ENCODE results near the gene NFIC. TPM values are rescaled to one million over a fixed set of nuclear protein-coding genes. Genes with fewer than 3 reads are reported as not detected.

The NFIC gene
- total RNA-seq, 1 experiment from 2014 or later, result 75.6 TPM

- no peaks in the 10 kb centered on the region for H3K9me3 ChIP-seq (ENCODE audit: insufficient read depth, low read depth)
- H2AFZ ChIP-seq, result peak overlapping the region; percentile 79
- H3K36me3 ChIP-seq (ENCODE audit: low read depth), result no peaks in the 10 kb centered on the region
- intact Hi-C loops (cut with micrococcal nuclease; ENCODE audit: unreplicated experiment), result no loop called here
- no peaks in the 10 kb centered on the region for H4K20me1 ChIP-seq (ENCODE audit: insufficient read depth)
- H3K4me2 ChIP-seq, result peak overlapping the region; percentile 80
- TF ChIP-seq EZH2 (IDR thresholded peaks at IDR 0.05; ENCODE audit: low read depth), result no peak
- TF ChIP-seq CTCF (conservative IDR thresholded peaks at IDR 0.05), result no peak
- H3K4me1 ChIP-seq (replicated peaks; ENCODE audit: insufficient read depth), result no peaks in the 10 kb centered on the region
- H3K27ac ChIP-seq, result no peak overlapping the region
- H3K9me2 ChIP-seq (ENCODE audit: insufficient read depth), result no peaks in the 10 kb centered on the region
- POLR2A ChIA-PET (ENCODE audit: unreplicated experiment), result no interaction called here
- no peaks in the 10 kb centered on the region for H3K79me2 ChIP-seq (ENCODE audit: low read depth)
- CTCF ChIA-PET, result no interaction called here
- peak overlapping the region; percentile 52; the same call in 1 of the 2 replicates for H3K4me3 ChIP-seq
- no TSS peak for BruUV-seq (replicated peaks)
- DNase-seq, result no peak
- H3K27me3 ChIP-seq (ENCODE audit: insufficient read depth, low read depth), result no peaks in the 10 kb centered on the region
- H3F3A ChIP-seq (ENCODE audit: insufficient read depth, low read depth), result peaks cover 10% of the 10 kb centered on the region; the same call in 1 of the 2 replicates
Measured at GRCh38 chr19:3358689-3359014, 7.7 kb upstream of the NFIC start.

GRCh38 chr19:3359015-3359918 lies 7.1 kb upstream of the NFIC start:
- H3K4me1 ChIP-seq (replicated peaks; ENCODE audit: insufficient read depth), result no peaks in the 10 kb centered on the region
- POLR2A ChIA-PET (ENCODE audit: unreplicated experiment), result no interaction called here
- H3K4me3 ChIP-seq, result peak overlapping the region; percentile 56; the same call in 1 of the 2 replicates
- H3K9me2 ChIP-seq (ENCODE audit: insufficient read depth), result no peaks in the 10 kb centered on the region
- no peak overlapping the region for H3K27ac ChIP-seq
- H4K20me1 ChIP-seq (ENCODE audit: insufficient read depth), result no peaks in the 10 kb centered on the region
- BruUV-seq (replicated peaks), result no TSS peak
- H3K36me3 ChIP-seq (ENCODE audit: low read depth), result no peaks in the 10 kb centered on the region
- CTCF ChIA-PET, result no interaction called here
- peak overlapping the region; percentile 80 for H3K4me2 ChIP-seq
- no peak for TF ChIP-seq CTCF (conservative IDR thresholded peaks at IDR 0.05)
- no peak for TF ChIP-seq EZH2 (IDR thresholded peaks at IDR 0.05; ENCODE audit: low read depth)
- intact Hi-C loops (cut with micrococcal nuclease; ENCODE audit: unreplicated experiment), result no loop called here
- H3F3A ChIP-seq (ENCODE audit: insufficient read depth, low read depth), result peaks cover 10% of the 10 kb centered on the region; the same call in 1 of the 2 replicates
- DNase-seq, result peak in 1 of 2 experiments; percentile 37
- no peaks in the 10 kb centered on the region for H3K9me3 ChIP-seq (ENCODE audit: insufficient read depth, low read depth)
- H3K79me2 ChIP-seq (ENCODE audit: low read depth), result no peaks in the 10 kb centered on the region
- H2AFZ ChIP-seq, result peak overlapping the region; percentile 79
- no peaks in the 10 kb centered on the region for H3K27me3 ChIP-seq (ENCODE audit: insufficient read depth, low read depth)

GRCh38 chr19:3359919-3360420 lies 6.4 kb upstream of the NFIC start:
- Histone ChIP-seq H3K79me2 (ENCODE audit: low read depth) (no peaks in the 10 kb centered on the region), H3K4me2 (peak overlapping the region; percentile 76), H4K20me1 (ENCODE audit: insufficient read depth) (no peaks in the 10 kb centered on the region), H3K9me3 (ENCODE audit: insufficient read depth, low read depth) (no peaks in the 10 kb centered on the region), H3K4me1 (replicated peaks; ENCODE audit: insufficient read depth) (no peaks in the 10 kb centered on the region), H3K36me3 (ENCODE audit: low read depth) (no peaks in the 10 kb centered on the region), H3K9me2 (ENCODE audit: insufficient read depth) (no peaks in the 10 kb centered on the region), H3F3A (ENCODE audit: insufficient read depth, low read depth) (peaks cover 10% of the 10 kb centered on the region; the same call in 1 of the 2 replicates), H3K27me3 (ENCODE audit: insufficient read depth, low read depth) (no peaks in the 10 kb centered on the region), H2AFZ (no peak overlapping the region), H3K4me3 (peak overlapping the region; percentile 58; the same call in 1 of the 2 replicates), H3K27ac (no peak overlapping the region)
- ChIA-PET POLR2A (ENCODE audit: unreplicated experiment) (no interaction called here), CTCF (no interaction called here)
- intact Hi-C loops (cut with micrococcal nuclease; ENCODE audit: unreplicated experiment), result no loop called here
- no peak for TF ChIP-seq EZH2 (IDR thresholded peaks at IDR 0.05; ENCODE audit: low read depth)
- TF ChIP-seq CTCF (conservative IDR thresholded peaks at IDR 0.05), result no peak
- no TSS peak for BruUV-seq (replicated peaks)
- DNase-seq, result no peak
